Left ventricle myocardium inferior (tissue), 1 donor: Measurements from ENCODE around the gene RBM6. TPM values are rescaled to one million over a fixed set of nuclear protein-coding genes. Genes with fewer than 3 reads are reported as not detected.
"Not testable (repeated sequence)": the region's sequence is repeated elsewhere in the genome, so short reads cannot be mapped to it uniquely, and the experiment has no call there.

ENCODE experiments used
- DNase-seq: peaks from one replicate; pipeline ENCODE4 v3.0.0-alpha.2; 2020
- H3K27ac ChIP-seq: fragments of 200-600 bp; replicated peaks from 2 replicates; pipeline ENCODE4 v1.8.0; 2021
- H3K27me3 ChIP-seq: fragments of 200-600 bp; 2 replicates; pipeline ENCODE4 v1.8.0; 2021; ENCODE audit warnings: low read depth
- H3K36me3 ChIP-seq: fragments of 200-600 bp; 2 replicates; pipeline ENCODE4 v1.8.0; 2021
- H3K4me1 ChIP-seq: fragments of 200-600 bp; 2 replicates; pipeline ENCODE4 v1.8.0; 2021
- H3K4me3 ChIP-seq: fragments of 200-600 bp; 2 replicates; pipeline ENCODE4 v1.8.0; 2021; ENCODE audit warnings: mild to moderate bottlenecking, moderate library complexity
- H3K9me3 ChIP-seq: fragments of 200-600 bp; replicated peaks from 2 replicates; pipeline ENCODE4 v1.8.0; 2021
- intact Hi-C: fragments of 100-400 bp; cut with micrococcal nuclease; formaldehyde crosslinking; loops from one replicate; pipeline ENCODE4 v1.11.0; 2022
- total RNA-seq: library from RNA; stranded (reverse); fragmentation: NEBNext Ultra II Directional; extraction: Animal tissue kit (Norgen Biotek cat#: 25700); gene quantifications from one replicate; pipeline ENCODE4 v1.2.1, GENCODE V29; 2021
- TF ChIP-seq, protein P1 (sequence below): fragments of 200-600 bp; IDR thresholded peaks from 2 replicates; pipeline ENCODE4 v1.8.0; 2021; ENCODE audit warnings: antibody characterized with exemption, mild to moderate bottlenecking, borderline replicate concordance
- donor health status: DM: no; HTN: yes; CAD: no; lungs with severe emphysema.

Gene RBM6
- total RNA-seq, 1 donor from 2014 or later: 40.4 TPM

DNA sequence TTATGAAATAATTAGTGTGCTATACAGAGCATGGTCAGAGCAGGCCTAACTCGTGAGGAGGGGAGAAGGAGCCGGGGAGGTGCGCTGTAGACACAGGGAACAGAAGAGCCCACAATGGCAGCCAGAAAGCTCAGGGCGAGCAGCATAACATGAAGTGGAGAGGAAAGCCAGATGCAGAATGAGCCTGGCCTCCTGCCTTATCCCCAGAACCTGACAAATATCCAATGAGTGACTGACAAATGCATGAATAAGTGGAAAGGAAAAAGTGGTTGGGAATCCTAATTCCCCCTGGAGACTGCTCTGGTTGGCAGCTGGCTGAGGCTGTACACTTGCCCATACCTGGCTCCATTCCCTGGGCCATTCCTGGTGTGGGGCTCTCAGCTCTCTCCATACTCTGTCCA, 27.1 kb upstream of the RBM6 start:
- no peak for DNase-seq
- Histone ChIP-seq H3K9me3 (no peaks in the 10 kb centered on the region), H3K4me1 (no peaks in the 10 kb centered on the region), H3K4me3 (no peak overlapping the region), H3K36me3 (peaks cover 42% of the 10 kb centered on the region), H3K27ac (no peak overlapping the region), H3K27me3 (no peaks in the 10 kb centered on the region)
- TF ChIP-seq, protein P1, sequence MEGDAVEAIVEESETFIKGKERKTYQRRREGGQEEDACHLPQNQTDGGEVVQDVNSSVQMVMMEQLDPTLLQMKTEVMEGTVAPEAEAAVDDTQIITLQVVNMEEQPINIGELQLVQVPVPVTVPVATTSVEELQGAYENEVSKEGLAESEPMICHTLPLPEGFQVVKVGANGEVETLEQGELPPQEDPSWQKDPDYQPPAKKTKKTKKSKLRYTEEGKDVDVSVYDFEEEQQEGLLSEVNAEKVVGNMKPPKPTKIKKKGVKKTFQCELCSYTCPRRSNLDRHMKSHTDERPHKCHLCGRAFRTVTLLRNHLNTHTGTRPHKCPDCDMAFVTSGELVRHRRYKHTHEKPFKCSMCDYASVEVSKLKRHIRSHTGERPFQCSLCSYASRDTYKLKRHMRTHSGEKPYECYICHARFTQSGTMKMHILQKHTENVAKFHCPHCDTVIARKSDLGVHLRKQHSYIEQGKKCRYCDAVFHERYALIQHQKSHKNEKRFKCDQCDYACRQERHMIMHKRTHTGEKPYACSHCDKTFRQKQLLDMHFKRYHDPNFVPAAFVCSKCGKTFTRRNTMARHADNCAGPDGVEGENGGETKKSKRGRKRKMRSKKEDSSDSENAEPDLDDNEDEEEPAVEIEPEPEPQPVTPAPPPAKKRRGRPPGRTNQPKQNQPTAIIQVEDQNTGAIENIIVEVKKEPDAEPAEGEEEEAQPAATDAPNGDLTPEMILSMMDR: no peak
- intact Hi-C loops: no loop called here

DNA sequence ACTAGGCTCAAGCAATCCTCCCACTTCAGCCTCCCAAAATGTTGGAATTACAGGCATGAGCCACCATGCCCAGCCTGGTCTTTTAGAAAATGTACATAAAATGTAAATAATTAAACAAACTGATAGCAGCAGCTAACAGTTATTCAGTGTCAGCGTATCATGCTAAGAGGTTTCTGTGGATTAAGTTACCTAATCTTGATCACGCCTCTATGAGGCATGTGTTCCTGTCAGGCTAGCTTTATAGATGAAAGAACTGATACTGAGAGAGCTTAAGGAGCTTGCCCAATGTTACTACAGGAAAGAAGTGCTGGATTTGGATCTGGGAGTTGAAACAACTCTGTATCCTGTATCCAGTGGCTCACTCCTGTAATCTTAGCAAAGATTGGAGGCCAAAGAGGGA, 25.0 kb upstream of the RBM6 start:
- Histone ChIP-seq H3K36me3 (peaks cover 28% of the 10 kb centered on the region), H3K4me3 (no peak overlapping the region), H3K27ac (no peak overlapping the region), H3K27me3 (no peaks in the 10 kb centered on the region), H3K9me3 (no peaks in the 10 kb centered on the region), H3K4me1 (no peaks in the 10 kb centered on the region)
- TF ChIP-seq, protein P1: no peak
- DNase-seq: no peak
- intact Hi-C loops: no loop called here

DNA sequence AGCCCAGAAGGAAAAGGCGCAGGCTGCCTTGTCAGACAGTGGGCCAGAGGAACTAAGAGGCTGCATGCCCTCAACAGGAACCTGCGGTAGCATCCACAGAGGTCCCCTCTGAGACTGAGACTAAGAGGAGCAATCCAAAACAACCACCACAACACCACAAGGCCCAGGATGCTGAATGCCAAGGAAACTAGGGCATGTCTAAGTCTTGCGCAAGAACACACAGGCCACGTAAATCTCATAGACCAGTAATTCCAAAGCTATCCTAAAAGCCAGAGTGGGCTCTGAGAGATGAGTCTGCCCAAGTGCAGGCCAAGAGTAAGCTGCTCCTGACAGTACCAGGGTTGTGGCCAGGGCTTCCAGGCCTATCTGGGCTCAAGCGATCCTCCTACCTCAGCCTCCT, 23.3 kb upstream of the RBM6 start:
- no peaks in the 10 kb centered on the region for H3K4me1 ChIP-seq
- no peaks in the 10 kb centered on the region for H3K9me3 ChIP-seq
- H3K27me3 ChIP-seq: no peaks in the 10 kb centered on the region
- H3K36me3 ChIP-seq: peaks cover 13% of the 10 kb centered on the region
- TF ChIP-seq, protein P1: no peak
- DNase-seq: no peak
- H3K4me3 ChIP-seq: no peak overlapping the region
- intact Hi-C loops: no loop called here
- no peak overlapping the region for H3K27ac ChIP-seq

DNA sequence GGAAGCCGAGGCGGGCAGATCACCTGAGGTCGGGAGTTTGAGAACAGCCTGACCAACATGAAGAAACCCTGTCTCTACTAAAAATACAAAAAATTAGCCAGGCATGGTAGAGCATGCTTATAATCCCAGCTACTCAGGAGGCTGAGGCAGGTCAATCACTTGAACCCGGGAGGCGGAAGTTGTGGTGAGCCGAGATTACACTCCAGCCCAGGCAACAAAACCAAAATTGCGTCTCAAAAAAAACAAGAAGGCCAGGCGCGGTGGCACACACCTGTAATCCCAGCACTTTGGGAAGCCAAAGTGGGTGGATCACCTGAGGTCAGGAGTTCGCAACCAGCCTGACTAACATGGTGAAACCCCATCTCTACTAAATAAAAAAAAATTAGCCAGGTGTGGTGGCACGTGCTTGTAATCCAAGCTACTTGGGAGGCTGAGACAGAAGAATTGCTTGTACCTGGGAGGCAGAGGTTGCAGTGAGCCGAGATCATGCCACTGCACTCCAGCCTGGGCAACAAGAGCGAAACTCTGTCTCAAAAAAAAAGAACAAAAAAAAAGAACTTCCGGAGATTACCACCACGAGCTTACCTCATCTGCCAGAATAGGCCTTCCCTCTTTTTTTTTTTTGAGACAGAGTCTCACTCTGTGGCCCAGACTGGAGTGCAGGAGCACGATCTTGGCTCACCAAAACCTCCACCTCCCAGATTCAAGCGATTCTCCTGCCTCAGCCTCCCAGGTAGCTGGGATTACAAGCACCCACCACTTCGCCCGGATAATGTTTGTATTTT, 22.0 kb upstream of the RBM6 start:
- H3K9me3 ChIP-seq, H3K27me3 ChIP-seq, H3K4me3 ChIP-seq, intact Hi-C loops, H3K4me1 ChIP-seq, H3K27ac ChIP-seq, DNase-seq, H3K36me3 ChIP-seq: not testable (repeated sequence)

DNA sequence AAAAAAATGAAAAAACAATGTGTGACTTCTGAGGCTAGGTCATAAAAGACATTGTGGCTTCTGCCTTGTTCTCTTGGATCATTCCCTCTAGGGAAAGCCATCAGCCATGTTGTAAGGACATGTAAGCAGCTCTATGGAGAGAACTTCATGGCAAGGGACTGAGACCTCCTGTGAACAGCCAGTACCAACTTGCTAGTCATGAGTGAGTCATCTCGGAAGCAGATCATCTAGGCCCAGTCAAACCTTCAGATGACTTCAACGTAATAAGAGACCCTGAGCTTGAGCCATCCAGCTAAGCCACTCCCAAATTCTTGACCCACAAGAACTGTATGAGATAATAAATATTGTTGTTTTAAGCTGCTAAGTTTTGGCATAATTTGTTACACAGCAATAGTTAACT, 15.3 kb upstream of the RBM6 start:
- Histone ChIP-seq H3K9me3 (no peaks in the 10 kb centered on the region), H3K4me1 (peaks cover 17% of the 10 kb centered on the region), H3K27ac (no peak overlapping the region), H3K36me3 (peaks cover 5% of the 10 kb centered on the region), H3K27me3 (no peaks in the 10 kb centered on the region), H3K4me3 (no peak overlapping the region)
- DNase-seq: no peak
- TF ChIP-seq, protein P1: no peak
- intact Hi-C loops: no loop called here

DNA sequence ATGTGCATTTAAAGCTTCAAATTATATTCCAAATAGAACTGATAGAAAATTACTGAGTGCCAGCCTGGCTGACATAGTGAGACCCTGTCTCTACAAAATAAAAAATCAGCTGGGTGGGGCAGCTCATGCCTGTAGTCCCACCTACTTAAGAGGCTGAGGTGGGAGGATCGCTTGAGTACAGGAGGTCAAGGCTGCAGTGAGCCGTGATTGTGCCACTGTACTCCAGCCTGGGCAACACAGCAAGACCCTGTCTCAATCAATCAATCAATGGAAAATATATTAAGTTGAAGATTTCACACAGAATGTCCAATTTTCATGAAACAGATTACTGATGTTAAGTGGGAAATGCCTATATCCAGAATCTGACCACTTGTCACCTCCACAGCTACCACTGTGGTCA, 14.5 kb upstream of the RBM6 start:
- Histone ChIP-seq H3K4me1 (peaks cover 25% of the 10 kb centered on the region), H3K4me3 (no peak overlapping the region), H3K9me3 (no peaks in the 10 kb centered on the region), H3K27ac (no peak overlapping the region), H3K27me3 (no peaks in the 10 kb centered on the region), H3K36me3 (peaks cover 5% of the 10 kb centered on the region)
- TF ChIP-seq, protein P1: no peak
- intact Hi-C loops: no loop called here
- no peak for DNase-seq
